Kidney tubule cell (primary cell): ENCODE measurements around the gene BPIFB3.
A peak's percentile ranks its signal among the peaks of the same experiment; 100 is the strongest.

Source experiments
- DNase-seq: peaks from one replicate; pipeline ENCODE4 v3.0.0-alpha.2; 2018; ENCODE audit warnings: low spot score

Gene BPIFB3

GRCh38 chr20:33064572-33065287, 11.0 kb downstream of the BPIFB3 start:
- no peak for DNase-seq

DNA sequence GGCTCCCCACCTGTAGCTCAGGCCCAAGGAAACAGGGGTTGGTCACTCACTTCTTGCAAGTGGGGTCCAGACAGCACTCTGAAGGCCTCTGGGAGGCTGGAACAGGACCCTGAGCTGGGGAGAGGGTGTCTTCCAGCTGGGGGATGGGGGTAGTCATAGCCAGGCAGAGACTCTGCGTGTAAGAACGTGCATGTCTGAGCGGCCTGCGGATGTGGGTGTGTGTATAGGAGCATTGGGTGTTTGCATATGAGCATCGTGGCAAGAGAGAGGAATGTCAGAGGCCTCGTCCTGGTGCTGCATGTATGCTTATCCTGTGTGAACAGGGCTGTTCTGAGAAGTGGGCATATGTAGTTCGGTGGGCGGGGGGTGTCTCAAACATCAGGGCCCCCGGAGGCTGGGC, 12.1 kb downstream of the BPIFB3 start:
- DNase-seq, result no peak

- DNase-seq, result no peak
Observed at GRCh38 chr20:33067806-33068205, 14.1 kb downstream of the BPIFB3 start.

DNA sequence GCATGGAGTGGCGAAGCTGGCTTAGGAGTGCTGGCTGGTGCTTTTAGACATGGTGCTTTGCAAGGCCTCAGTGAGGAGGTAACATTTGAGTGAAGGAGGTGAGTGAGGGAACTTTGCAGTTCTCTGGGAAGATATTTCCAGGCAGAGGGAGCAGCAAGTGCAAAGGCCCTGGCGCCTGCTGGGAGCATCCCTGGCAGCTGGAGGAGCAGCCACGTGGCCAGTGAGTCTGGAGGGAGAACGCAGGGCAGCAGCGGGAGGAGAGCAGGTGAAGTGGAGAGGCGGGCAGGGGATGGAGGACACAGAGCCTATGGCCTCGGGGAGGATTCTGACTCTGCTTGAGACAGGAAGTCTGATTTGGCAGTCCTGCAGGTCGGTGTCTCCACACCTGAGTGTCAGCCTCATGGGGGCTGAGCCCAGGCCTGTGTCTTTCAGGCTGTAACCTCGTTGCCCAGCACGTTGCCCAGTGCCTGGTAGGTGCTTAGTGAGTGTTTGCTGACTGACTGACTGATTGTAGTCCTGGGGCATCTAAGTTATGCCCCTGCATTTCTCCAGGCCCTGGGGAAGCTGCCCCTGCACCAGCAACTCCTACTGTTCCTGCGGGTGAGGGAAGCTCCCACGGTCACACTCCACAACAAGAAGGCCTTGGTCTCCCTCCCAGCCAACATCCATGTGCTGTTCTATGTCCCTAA, 14.7 kb downstream of the BPIFB3 start:
- no peak for DNase-seq

DNA sequence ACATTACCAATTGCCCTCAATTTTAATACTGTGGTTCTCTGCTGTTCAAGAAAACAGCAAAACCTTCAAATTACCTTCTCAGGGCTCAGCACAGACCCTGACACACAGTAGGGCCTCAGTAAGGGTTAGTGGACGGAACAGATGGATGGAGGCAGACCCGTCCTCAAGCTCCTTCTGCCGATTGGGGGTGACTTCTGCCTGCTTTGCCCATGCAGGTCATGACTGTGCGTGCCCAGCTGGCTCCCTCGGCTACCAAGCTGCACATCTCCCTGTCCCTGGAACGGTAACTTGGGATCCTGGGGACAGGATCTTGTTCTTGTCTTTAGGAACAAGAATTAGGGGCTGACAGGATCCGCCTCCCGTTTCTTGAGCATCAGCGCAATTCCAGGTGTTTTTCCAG, 16.0 kb downstream of the BPIFB3 start:
- no peak for DNase-seq

DNA sequence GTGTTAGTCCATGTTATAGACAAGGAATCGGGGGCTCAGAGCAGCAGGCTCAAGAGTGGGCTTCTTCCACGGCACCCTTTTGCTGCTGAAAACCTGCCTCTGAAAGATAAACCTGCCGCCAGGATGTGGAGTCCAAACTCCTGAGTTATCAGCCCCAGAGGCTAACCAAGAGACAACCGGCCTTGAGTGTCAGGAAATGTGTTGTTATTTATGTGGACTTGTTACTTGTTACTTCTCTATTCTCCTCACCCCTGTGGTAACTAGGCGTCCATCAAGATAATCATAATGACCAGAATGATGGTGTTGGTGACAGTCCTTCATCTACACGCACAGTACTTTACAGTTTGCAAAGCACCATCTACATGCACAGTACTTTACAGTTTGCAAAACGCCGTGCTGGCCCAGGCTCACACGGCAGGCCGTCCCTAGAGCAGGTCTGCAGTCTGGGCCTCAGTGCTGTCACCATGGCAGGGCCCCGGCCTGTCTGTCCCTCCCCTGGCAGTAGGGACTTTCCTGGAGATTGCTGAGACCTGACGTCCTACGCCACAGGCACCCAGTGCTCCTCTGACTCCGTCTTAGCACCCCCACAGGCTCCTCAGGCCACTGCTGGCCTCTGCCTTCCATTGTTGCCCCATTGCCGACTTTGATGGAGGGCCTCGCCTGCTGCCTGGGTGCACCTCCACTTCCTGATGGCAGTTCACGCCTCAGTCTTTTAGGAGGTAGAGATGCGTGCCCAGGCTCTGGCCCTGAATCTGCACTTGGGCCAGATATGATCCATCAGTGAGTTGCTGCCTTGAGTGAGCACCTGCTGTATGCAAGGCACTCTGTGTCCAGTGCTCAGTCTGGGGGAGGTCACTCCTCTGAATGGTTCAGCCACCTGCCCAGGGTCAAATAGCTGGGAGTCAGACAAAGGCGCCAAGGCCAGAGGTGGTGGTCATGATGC, 16.7 kb downstream of the BPIFB3 start:
- no peak for DNase-seq

DNA sequence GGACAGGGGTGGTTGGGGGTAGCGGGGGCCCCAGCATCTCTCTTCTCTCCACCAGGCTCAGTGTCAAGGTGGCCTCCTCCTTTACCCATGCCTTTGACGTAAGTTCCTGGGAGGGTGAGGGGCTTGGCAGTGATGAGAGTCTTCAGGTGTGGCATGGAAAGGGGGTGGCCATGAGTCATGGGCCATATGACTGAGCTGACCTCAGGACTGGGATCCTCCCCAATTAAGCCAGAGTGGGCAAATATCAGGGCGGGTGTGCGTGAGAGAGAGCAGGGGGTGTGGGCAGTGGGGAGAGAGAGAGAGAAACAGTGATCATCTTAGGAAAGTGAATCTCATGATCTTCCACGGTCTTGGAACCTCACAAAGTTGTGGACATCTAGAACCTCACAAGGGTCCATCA, 17.5 kb downstream of the BPIFB3 start:
- no peak for DNase-seq

- DNase-seq, result no peak
Observed at GRCh38 chr20:33072362-33072761, 18.7 kb downstream of the BPIFB3 start.

DNA sequence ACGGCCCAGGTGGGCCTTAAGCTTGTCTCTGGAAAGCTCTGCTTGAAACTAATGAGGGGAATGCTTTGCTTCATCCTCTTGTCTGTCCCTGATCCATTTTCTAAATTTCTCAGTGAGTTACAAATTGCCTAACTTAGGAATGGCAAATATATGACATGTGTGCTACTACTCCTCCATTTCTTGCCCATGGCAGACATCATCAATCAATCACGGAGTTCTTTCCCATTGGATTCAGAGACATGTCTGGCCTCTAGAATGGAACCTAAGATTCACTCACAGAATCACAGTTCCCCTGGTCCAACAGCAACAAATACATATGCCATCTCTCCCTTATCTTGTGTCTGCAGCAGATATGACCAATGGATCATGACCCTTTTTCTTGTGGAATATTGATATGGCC, 19.1 kb downstream of the BPIFB3 start:
- DNase-seq, result no peak

DNA sequence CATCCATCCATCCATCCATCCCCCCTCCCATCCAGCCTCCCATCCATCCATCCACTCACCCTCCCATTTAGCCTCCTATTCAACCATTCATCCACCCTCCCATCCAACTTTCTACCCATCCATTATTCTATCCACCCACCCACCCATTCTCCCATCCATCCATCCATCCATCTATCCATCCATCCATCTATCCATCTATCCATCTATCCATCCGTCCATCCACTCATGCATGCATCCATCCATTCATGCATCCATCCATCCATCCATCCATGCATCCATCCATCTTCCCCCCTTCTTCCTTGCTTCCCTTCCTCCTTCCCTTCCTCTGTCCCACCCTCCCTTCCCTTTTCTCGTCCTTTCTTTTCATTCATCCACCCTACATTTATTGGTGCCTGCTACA, 21.0 kb downstream of the BPIFB3 start:
- no peak for DNase-seq

DNA sequence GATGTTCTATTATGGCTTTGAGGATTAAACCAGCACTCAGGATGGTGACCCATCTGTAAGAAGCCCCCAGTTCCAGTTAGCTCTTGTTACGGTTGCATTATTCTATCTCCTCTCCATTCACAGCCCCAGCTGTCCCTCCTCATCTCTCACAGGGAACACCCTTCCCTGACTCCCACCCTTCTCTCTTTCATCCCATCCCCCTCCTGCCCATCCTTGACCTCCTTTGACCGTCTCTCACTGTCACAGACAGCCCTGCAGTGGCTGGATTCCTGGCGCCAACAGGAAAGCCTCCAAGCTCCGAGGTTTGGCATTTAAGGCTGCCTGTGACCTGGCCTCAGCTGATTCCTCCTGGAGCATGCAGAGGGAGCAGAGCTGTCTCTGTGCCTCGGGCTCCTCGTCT, 21.6 kb downstream of the BPIFB3 start:
- no peak for DNase-seq

GRCh38 chr20:33076662-33077372, 23.1 kb downstream of the BPIFB3 start:
- peak; percentile 39 for DNase-seq

- no peak for DNase-seq
Observed at GRCh38 chr20:33079259-33079658, 25.6 kb downstream of the BPIFB3 start, which contains the start of gene BPIFB4. TSS of gene BPIFB4 (plus strand) at chr20:33079643. CDS start at chr20:33081527, 1,884 bp downstream.

DNA sequence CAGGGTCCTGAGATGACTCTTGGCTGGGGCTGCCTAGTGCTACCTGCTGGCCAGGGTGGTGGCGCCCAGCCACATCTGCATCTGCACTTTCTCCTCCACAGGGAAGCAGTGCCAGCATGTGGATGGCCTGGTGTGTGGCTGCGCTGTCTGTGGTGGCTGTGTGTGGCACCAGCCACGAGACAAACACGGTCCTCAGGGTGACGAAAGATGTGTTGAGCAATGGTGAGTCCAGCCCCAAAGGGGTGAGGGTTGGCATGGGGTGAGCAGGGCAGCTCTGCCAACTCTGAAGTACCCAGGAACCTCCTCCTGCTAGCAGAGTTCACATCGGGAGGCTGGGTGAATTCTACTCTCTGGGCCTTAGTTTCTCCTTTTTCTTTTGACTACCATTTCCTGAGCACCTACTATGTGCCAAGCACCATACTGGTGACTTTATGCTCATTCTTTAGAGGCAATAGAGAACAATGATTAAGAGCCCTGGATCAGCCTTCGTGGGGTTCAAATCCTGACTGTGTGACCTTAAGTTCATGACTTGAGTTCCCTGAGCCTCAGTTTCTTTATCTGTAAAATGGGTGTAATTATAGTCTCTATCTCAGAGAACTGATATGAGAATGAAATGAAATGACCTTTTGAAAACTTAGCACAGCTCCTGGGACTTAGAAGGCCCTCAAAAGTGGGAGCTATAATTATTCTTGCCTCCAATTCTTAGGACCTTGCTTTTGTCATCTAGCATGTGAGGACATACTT, 27.9 kb downstream of the BPIFB3 start:
- DNase-seq, result no peak

DNA sequence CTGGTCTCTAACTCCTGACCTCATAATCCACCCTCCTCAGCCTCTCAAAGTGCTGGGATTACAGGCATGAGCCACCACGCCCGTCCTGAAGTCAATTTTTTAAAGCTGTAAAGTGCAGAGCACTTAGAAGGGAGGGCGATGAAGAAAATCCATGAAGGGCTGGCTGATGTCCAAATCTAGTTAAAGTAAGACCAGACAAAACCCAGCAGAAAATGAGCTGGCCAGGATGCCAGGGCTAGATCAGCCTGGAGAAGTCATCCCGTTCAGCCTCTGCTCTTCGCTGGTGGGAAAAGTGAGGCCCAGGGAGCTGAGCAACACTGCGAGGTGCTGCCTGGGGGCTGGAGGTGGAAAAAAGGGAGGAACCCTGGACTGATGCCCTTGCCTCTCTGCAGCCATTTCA, 28.8 kb downstream of the BPIFB3 start:
- DNase-seq, result peak; percentile 3

- DNase-seq, result no peak
Observed at GRCh38 chr20:33083544-33084340, 30.0 kb downstream of the BPIFB3 start.

GRCh38 chr20:33084722-33085121, 31.0 kb downstream of the BPIFB3 start:
- DNase-seq, result no peak

GRCh38 chr20:33086052-33086722, 32.5 kb downstream of the BPIFB3 start:
- no peak for DNase-seq

GRCh38 chr20:33091147-33091546, 37.4 kb downstream of the BPIFB3 start:
- DNase-seq, result no peak

GRCh38 chr20:33091693-33092092, 38.0 kb downstream of the BPIFB3 start:
- DNase-seq, result no peak
